Measurements from ENCODE around the gene CCDC138.
"Not testable (repeated sequence)": the region's sequence is repeated elsewhere in the genome, so short reads cannot be mapped to it uniquely, and the experiment has no call there.

The CCDC138 gene

GRCh38 chr2:108786354-108787215 lies at the start of gene CCDC138:
Gene CCDC138, plus strand, starts transcription at chr2:108786771. Its CDS starts 52 bp downstream, at chr2:108786823.
- peak; percentile 87 for DNase-seq

- not testable (repeated sequence) for DNase-seq
Measured at GRCh38 chr2:108757973-108758372, 28.6 kb upstream of the CCDC138 start.

GRCh38 chr2:108762618-108763017 lies 24.0 kb upstream of the CCDC138 start:
- DNase-seq: not testable (repeated sequence)

GRCh38 chr2:108766671-108767070 lies 19.9 kb upstream of the CCDC138 start:
- not testable (repeated sequence) for DNase-seq

GRCh38 chr2:108767859-108768258 lies 18.7 kb upstream of the CCDC138 start:
- not testable (repeated sequence) for DNase-seq

GRCh38 chr2:108776475-108776874 lies 10.1 kb upstream of the CCDC138 start:
- no peak for DNase-seq

- no peak for DNase-seq
Measured at GRCh38 chr2:108778857-108779256, 7.7 kb upstream of the CCDC138 start.

- no peak for DNase-seq
Measured at GRCh38 chr2:108786008-108786353, 590 bp upstream of the CCDC138 start.

GRCh38 chr2:108787216-108787541 lies 608 bp downstream of the CCDC138 start:
- no peak for DNase-seq

- DNase-seq: no peak
Measured at GRCh38 chr2:108803045-108803736, 16.6 kb downstream of the CCDC138 start.

- DNase-seq: no peak
Measured at GRCh38 chr2:108805032-108805431, 18.5 kb downstream of the CCDC138 start.

- no peak for DNase-seq
Measured at GRCh38 chr2:108805782-108806181, 19.2 kb downstream of the CCDC138 start.

GRCh38 chr2:108806371-108807113 lies 20.0 kb downstream of the CCDC138 start:
- no peak for DNase-seq

GRCh38 chr2:108809936-108810335 lies 23.4 kb downstream of the CCDC138 start:
- no peak for DNase-seq

- no peak for DNase-seq
Measured at GRCh38 chr2:108810993-108811957, 24.7 kb downstream of the CCDC138 start.

GRCh38 chr2:108813732-108814131 lies 27.2 kb downstream of the CCDC138 start:
- no peak for DNase-seq

GRCh38 chr2:108820482-108820881 lies 33.9 kb downstream of the CCDC138 start:
- no peak for DNase-seq

- no peak for DNase-seq
Measured at GRCh38 chr2:108823286-108823685, 36.7 kb downstream of the CCDC138 start.

- DNase-seq: no peak
Measured at GRCh38 chr2:108824316-108825070, 37.9 kb downstream of the CCDC138 start.

- DNase-seq: no peak
Measured at GRCh38 chr2:108825254-108825653, 38.7 kb downstream of the CCDC138 start.

- DNase-seq: no peak
Measured at GRCh38 chr2:108825736-108826135, 39.2 kb downstream of the CCDC138 start.

All from CD4-positive, alpha-beta T cell treated with Interleukin-21 for 1 hour (primary cell).